ENCODE data around the gene TNFSF13B. TPM values are rescaled to one million over a fixed set of nuclear protein-coding genes. Genes with fewer than 3 reads are reported as not detected.

TNFSF13B gene
- total and polyA plus RNA-seq, 2 donors (not counting 1 experiment from before 2014, with no cell fraction given): 2.0 to 4.7 TPM

DNA sequence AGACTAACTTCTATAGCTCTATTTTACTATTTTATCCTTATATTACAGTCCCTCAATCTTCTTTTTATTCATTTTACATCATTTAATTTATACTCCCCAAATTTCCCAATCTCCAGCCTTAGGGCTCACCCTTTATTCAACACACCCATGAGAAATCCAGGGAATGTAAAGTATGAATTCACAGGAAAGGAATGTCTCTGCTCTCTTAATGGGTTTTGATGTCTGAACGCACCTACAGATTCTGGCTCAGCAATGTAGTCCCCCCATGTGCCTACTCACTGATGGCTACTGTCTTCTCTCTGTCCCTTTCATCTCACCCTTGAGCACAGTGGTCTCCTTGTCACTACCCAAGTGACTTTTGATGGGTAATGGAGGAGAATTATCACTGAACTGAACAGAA lies 32.8 kb downstream of the TNFSF13B start:
- TF ChIP-seq EZH2 (IDR thresholded peaks at IDR 0.05; ENCODE audit: borderline replicate concordance, insufficient read depth, low read depth, low read length, poor library complexity, severe bottlenecking): no peak
- TF ChIP-seq CTCF (IDR thresholded peaks at IDR 0.05): no peak
- intact Hi-C loops (cut with micrococcal nuclease): no loop called here
- H3K9ac ChIP-seq (ENCODE audit: low read length): no peak overlapping the region
- peaks cover 0 to 2% of the 10 kb centered on the region in 2 experiments for H3K36me3 ChIP-seq (replicated peaks in 1 of 2; ENCODE audit: control extremely low read depth in 1 of 2, control insufficient read depth in 1 of 2, extremely low read depth in 1 of 2, insufficient read depth in 2 of 2, low read length in 1 of 2)
- Mint-ChIP-seq H3K27me3 (no peaks in the 10 kb centered on the region), H3K27ac (no peak overlapping the region), H3K4me3 (no peak overlapping the region), H3K9me3 (ENCODE audit: insufficient read depth) (no peaks in the 10 kb centered on the region), H3K4me1 (no peaks in the 10 kb centered on the region)
- ChIA-PET POLR2A (no interaction called here), CTCF (no interaction called here)
- no peak overlapping the region for H3K4me2 ChIP-seq (replicated peaks; ENCODE audit: low read depth, low read length, poor library complexity, severe bottlenecking)
- peaks cover 0 to 3% (median 0%) of the 10 kb centered on the region in 3 donors for H3K9me3 ChIP-seq (ENCODE audit: control extremely low read depth in 1 of 3, control insufficient read depth in 2 of 3, insufficient read depth in 1 of 3, low read length in 2 of 3)
- H3K4me1 ChIP-seq (ENCODE audit: control insufficient read depth in 2 of 2, insufficient read depth in 2 of 2, low read length in 2 of 2): no peaks in the 10 kb centered on the region
- H3K27me3 ChIP-seq (replicated peaks in 1 of 4; ENCODE audit: control extremely low read depth in 1 of 4, control insufficient read depth in 3 of 4, insufficient read depth in 4 of 4, low read length in 3 of 4): no peaks in the 10 kb centered on the region
- H4K20me1 ChIP-seq (ENCODE audit: control insufficient read depth, insufficient read depth, low read length, poor library complexity, severe bottlenecking): no peaks in the 10 kb centered on the region
- WGBS (ENCODE audit: insufficient coverage): no CpG with 5 or more reads among the region's 1 CpG
- H3K79me2 ChIP-seq (ENCODE audit: control insufficient read depth, insufficient read depth, low read length): no peaks in the 10 kb centered on the region
- no peak overlapping the region for H3K4me3 ChIP-seq (ENCODE audit: control extremely low read depth in 1 of 5, extremely low read depth in 1 of 5, insufficient read depth in 1 of 5, low read depth in 2 of 5, low read length in 4 of 5)
- no peak for DNase-seq
- ATAC-seq (ENCODE audit: low read depth): no peak
- no peak overlapping the region for H3K27ac ChIP-seq (ENCODE audit: low read length in 2 of 2)
- no peak overlapping the region for H2AFZ ChIP-seq (ENCODE audit: insufficient read depth, low read depth, low read length, poor library complexity, severe bottlenecking)

DNA sequence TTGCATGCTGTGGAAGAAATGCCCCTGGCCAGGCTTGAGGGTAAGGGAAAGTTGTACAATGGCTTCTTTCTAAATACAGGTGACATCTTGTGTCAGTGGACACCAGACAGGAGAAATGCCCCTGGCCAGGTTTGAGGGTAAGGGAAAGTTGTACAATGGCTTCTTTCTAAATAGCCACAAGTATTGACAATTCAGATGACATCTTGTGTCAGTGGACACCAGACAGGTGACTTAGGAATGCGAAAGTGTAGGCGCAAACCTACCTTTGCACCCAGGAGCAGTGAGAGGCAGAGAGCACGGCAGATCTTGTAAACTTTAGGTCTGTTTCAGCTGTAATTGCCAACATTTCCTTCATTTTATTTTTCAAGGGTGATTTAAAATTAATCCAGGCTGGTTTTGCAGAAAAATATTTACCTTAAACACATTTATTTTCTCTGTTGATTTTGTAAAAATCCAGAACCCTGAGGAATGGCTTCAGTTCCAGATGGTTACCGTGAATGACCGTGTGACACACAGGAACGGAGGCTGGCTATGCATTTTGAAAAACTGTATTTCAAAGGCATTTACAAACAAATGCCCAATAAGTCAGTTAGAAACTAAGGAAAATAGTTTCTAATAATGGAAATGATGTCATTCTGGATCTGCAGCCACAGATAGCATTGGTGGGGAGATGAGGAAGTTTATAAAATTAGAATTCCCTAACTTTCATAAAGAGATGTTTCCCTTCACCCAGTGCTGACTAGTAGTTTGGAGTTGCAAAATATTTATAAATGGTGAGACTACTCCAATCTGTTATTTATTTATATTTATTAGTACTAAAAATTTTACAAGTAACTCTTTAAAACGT lies 34.9 kb downstream of the TNFSF13B start:
- H3K9ac ChIP-seq (ENCODE audit: low read length): no peak overlapping the region
- no peak overlapping the region for H2AFZ ChIP-seq (ENCODE audit: insufficient read depth, low read depth, low read length, poor library complexity, severe bottlenecking)
- H3K4me2 ChIP-seq (replicated peaks; ENCODE audit: low read depth, low read length, poor library complexity, severe bottlenecking): no peak overlapping the region
- peaks cover 0 to 2% of the 10 kb centered on the region in 2 experiments for H3K36me3 ChIP-seq (replicated peaks in 1 of 2; ENCODE audit: control extremely low read depth in 1 of 2, control insufficient read depth in 1 of 2, extremely low read depth in 1 of 2, insufficient read depth in 2 of 2, low read length in 1 of 2)
- H3K4me3 ChIP-seq (ENCODE audit: control extremely low read depth in 1 of 5, extremely low read depth in 1 of 5, insufficient read depth in 1 of 5, low read depth in 2 of 5, low read length in 4 of 5): no peak overlapping the region
- no peak for TF ChIP-seq EZH2 (IDR thresholded peaks at IDR 0.05; ENCODE audit: borderline replicate concordance, insufficient read depth, low read depth, low read length, poor library complexity, severe bottlenecking)
- no peak for TF ChIP-seq CTCF (IDR thresholded peaks at IDR 0.05)
- DNase-seq (no peak), ATAC-seq (ENCODE audit: low read depth) (no peak)
- H3K4me1 ChIP-seq (ENCODE audit: control insufficient read depth in 2 of 2, insufficient read depth in 2 of 2, low read length in 2 of 2): no peaks in the 10 kb centered on the region
- no peaks in the 10 kb centered on the region for H3K79me2 ChIP-seq (ENCODE audit: control insufficient read depth, insufficient read depth, low read length)
- no peak overlapping the region for H3K4me3 Mint-ChIP-seq
- no peak overlapping the region for H3K27ac Mint-ChIP-seq
- no peak overlapping the region for H3K27ac ChIP-seq (ENCODE audit: low read length in 2 of 2)
- no peaks in the 10 kb centered on the region for H3K4me1 Mint-ChIP-seq
- POLR2A ChIA-PET: no interaction called here
- H3K9me3 ChIP-seq (ENCODE audit: control extremely low read depth in 1 of 3, control insufficient read depth in 2 of 3, insufficient read depth in 1 of 3, low read length in 2 of 3): no peaks in the 10 kb centered on the region
- CTCF ChIA-PET: no interaction called here
- H4K20me1 ChIP-seq (ENCODE audit: control insufficient read depth, insufficient read depth, low read length, poor library complexity, severe bottlenecking): no peaks in the 10 kb centered on the region
- WGBS (ENCODE audit: insufficient coverage): no CpG with 5 or more reads among the region's 7 CpGs
- H3K27me3 Mint-ChIP-seq: no peaks in the 10 kb centered on the region
- peaks cover 4% of the 10 kb centered on the region for H3K9me3 Mint-ChIP-seq (ENCODE audit: insufficient read depth)
- no peaks in the 10 kb centered on the region for H3K27me3 ChIP-seq (replicated peaks in 1 of 4; ENCODE audit: control extremely low read depth in 1 of 4, control insufficient read depth in 3 of 4, insufficient read depth in 4 of 4, low read length in 3 of 4)
- intact Hi-C loops (cut with micrococcal nuclease): no loop called here
